ENCODE data around the gene LSM14B. TPM values are rescaled to one million over a fixed set of nuclear protein-coding genes. Genes with fewer than 3 reads are reported as not detected.
"Not testable (repeated sequence)": the region's sequence is repeated elsewhere in the genome, so short reads cannot be mapped to it uniquely, and the experiment has no call there.

LSM14B gene
- 10 to 100 TPM; 27.1 to 35.5 (median 33.3) TPM for total RNA-seq

- H3K9me3 ChIP-seq: peaks cover 0 to 3% (median 0%) of the 10 kb centered on the region in 4 donors
- TF ChIP-seq POLR2A (IDR thresholded peaks at IDR 0.05): peak in 1 of 2 donors; percentile 30
- TF ChIP-seq CTCF (IDR thresholded peaks at IDR 0.05): peak in 1 of 6 experiments; percentile 10
- peaks cover 0 to 26% (median 0%) of the 10 kb centered on the region in 3 donors for H3K36me3 ChIP-seq
- H3K4me3 ChIP-seq: peak within 1 kb of the TSS; percentile 69 to 99 (median 95)
- peaks cover 3 to 21% (median 10%) of the 10 kb centered on the region in 4 donors for H3K4me1 ChIP-seq
- DNase-seq: peak; percentile 93 to 99 (median 98)
- peak within 1 kb of the TSS; percentile 94 to 98 (median 96) for H3K27ac ChIP-seq
- no peaks in the 10 kb centered on the region for H3K27me3 ChIP-seq
Observed at GRCh38 chr20:62121776-62122653, at the start of gene LSM14B. Gene LSM14B, plus strand, starts transcription at chr20:62122475. Its CDS starts 192 bp downstream, at chr20:62122667.

DNA sequence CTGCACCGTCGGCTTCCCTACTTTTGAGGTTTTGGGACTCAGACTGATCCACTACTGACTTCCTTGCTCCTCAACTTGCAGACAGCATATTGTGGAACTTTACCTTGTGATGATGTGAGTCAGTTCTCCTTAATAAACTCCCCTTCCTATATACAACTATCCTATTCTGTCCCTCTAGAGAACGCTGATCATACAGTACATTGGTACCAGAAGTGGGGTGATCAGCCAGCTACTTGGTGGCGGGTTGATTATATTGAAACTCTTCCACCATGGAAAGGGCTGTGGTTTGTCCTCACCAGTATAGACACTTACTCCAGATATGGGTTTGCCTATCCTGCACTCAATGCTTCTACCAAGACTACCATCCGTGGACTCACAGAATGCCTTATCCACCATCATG lies 49.0 kb upstream of the LSM14B start:
- Histone ChIP-seq H3K4me1 (peaks cover 0 to 21% (median 5%) of the 10 kb centered on the region in 4 donors), H3K27ac (no peak overlapping the region), H3K27me3 (no peaks in the 10 kb centered on the region), H3K9me3 (peaks cover 0 to 24% (median 7%) of the 10 kb centered on the region in 4 donors), H3K36me3 (no peaks in the 10 kb centered on the region), H3K4me3 (no peak overlapping the region)
- TF ChIP-seq POLR2A (IDR thresholded peaks at IDR 0.05) (no peak), CTCF (IDR thresholded peaks at IDR 0.05) (no peak)
- no peak for DNase-seq

DNA sequence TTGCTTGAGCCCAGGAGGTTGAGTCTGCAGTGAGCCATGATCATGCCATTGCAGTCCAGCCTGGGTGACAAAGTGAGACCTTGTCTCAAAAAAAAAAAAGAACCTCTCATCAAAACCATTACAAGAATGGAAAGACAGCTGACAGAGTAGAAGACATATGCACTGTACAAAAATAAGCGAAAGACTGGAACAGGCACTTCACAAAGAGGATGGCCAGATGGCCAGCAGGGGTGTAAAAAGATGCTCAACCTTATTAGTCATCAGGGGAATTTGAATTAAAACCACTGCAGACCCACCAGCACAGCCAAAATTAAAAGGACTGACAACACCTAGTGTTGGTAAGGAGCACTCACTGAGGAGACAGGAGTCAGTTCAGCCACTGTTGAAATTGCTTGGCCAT lies 43.1 kb upstream of the LSM14B start:
- H3K27ac ChIP-seq: no peak overlapping the region
- H3K36me3 ChIP-seq: no peaks in the 10 kb centered on the region
- H3K27me3 ChIP-seq: no peaks in the 10 kb centered on the region
- H3K4me3 ChIP-seq: no peak overlapping the region
- H3K9me3 ChIP-seq: peaks cover 0 to 19% (median 7%) of the 10 kb centered on the region in 4 donors
- DNase-seq: no peak
- TF ChIP-seq CTCF (IDR thresholded peaks at IDR 0.05): no peak
- TF ChIP-seq POLR2A (IDR thresholded peaks at IDR 0.05): no peak
- no peaks in the 10 kb centered on the region for H3K4me1 ChIP-seq

DNA sequence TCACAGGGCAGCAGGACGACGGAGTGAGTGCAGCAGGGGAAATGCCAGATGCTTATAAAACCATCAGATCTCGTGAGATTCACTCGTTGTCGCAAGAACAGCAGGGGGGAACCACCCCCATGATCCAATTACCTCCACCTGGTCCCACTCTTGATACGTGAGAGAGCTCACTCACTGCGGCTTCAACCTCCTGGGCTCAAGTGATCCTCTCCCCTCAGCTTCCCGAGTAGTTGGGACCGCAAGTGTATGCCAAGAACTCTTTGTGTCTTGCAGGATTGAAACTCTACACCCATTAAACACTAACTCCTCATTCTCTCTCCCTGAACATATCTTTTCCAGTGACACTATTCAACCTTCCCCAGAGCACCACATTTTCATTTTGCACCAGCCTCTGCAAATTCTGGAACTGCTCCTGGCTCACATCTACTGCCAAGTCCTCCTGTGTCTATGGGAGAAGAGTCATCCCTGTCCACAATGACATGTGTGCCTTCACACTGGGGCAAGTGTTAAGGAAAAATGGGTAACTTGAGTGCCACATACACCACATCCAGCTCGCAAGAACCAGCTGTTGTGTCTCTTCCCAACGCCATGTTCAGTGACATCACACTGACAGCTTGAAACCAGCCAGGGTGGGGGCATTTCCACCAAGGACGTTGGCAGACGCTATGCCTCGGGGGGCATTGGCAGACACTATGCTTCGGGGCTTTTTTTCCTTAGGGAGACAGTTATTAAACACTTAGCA lies 41.9 kb upstream of the LSM14B start:
- TF ChIP-seq POLR2A (IDR thresholded peaks at IDR 0.05) (no peak), CTCF (IDR thresholded peaks at IDR 0.05) (no peak)
- no peak overlapping the region for H3K4me3 ChIP-seq
- no peak for DNase-seq

GRCh38 chr20:62083312-62083711 lies 39.0 kb upstream of the LSM14B start:
- no peak for DNase-seq
- Histone ChIP-seq H3K36me3 (no peaks in the 10 kb centered on the region), H3K27ac (no peak overlapping the region), H3K27me3 (no peaks in the 10 kb centered on the region), H3K4me3 (no peak overlapping the region), H3K9me3 (peaks cover 0 to 9% (median 0%) of the 10 kb centered on the region in 4 donors), H3K4me1 (no peaks in the 10 kb centered on the region)
- TF ChIP-seq CTCF (IDR thresholded peaks at IDR 0.05) (no peak), POLR2A (IDR thresholded peaks at IDR 0.05) (no peak)

More for the DNA sequence above, 41.9 kb upstream of the LSM14B start:
- no peak overlapping the region for H3K27ac ChIP-seq
- H3K27me3 ChIP-seq: no peaks in the 10 kb centered on the region
- no peaks in the 10 kb centered on the region for H3K36me3 ChIP-seq
- H3K4me1 ChIP-seq: no peaks in the 10 kb centered on the region
- H3K9me3 ChIP-seq: peaks cover 0 to 14% (median 6%) of the 10 kb centered on the region in 4 donors

GRCh38 chr20:62084224-62084623 lies 38.1 kb upstream of the LSM14B start:
- not testable (repeated sequence) for H3K9me3 ChIP-seq, DNase-seq, H3K27ac ChIP-seq, H3K4me1 ChIP-seq, H3K36me3 ChIP-seq, H3K4me3 ChIP-seq, H3K27me3 ChIP-seq

All from Peyer's patch (tissue), 4 donors.